GM18858 (cell line): Measurements from ENCODE around the gene EVX1.

ENCODE experiments used
- ATAC-seq: cut with Tn5 transposase; IDR thresholded peaks from one replicate; pipeline ENCODE4 v1.9.1; 2021; ENCODE audit not compliant: unreplicated experiment

The EVX1 gene

DNA sequence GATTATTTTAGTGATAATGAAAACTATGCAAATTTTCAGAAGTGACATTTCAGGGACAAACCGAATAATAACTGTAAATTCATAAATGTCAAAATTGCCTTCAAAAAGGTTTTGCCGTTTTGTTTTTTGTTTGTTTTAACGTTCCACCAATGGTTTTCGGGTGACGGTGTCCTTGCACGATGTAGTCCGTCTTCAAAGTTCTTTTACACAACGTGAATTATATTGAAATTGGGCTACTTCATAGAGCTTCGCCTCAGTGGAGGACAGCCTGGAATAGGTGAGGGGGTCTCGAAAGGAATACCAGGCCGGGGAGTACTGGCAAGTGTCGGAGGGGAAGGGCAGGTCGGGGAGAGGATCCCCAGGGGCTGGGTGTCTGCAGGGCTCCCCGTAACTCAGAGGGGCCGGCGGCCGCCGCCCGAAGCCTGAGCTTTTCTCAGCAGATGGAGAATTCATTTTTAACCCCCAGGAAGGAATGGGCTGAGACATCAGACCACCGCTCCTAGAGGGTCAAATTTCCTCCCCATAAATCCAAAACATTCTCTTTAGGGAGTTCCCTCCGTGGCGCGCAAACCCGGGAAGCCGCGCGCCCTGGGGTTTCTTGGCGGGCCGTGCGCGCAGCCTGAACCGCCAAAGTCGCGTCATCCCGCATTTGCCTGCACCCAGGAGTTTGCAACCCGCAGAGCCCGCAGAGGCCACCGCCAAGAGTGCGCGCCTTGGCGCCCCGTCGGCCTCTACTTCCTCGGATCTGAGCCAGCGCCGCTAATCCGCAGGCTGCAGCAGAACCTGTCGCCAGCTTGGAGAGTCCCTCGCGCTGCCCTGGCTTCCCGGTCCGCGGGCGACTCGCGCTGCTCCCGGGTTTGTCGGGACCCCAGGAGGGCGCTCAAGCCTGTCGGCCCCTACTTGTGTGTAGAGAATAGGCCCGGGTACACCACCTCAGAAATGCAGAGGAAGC, 17.3 kb upstream of the EVX1 start:
- no peak for ATAC-seq

DNA sequence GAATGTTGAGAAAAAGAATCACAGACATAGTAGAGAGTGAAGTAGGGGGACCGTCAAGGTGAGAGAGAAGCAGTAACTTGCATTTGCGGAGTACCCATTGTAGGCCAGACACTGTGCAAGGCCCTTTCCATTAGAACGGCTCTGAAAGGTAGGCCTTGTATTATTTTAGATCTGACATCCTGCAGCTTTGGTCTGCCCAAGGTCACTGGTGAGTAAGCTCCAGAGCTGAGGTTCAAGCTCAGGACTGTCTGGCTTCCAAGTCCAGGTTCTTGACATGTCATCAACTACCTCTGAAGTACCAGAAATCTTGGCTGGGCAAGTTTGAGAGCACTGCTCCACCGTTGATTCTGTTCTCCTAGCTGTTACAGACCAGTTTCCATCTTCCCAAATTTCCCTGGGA, 13.2 kb upstream of the EVX1 start:
- ATAC-seq: no peak

DNA sequence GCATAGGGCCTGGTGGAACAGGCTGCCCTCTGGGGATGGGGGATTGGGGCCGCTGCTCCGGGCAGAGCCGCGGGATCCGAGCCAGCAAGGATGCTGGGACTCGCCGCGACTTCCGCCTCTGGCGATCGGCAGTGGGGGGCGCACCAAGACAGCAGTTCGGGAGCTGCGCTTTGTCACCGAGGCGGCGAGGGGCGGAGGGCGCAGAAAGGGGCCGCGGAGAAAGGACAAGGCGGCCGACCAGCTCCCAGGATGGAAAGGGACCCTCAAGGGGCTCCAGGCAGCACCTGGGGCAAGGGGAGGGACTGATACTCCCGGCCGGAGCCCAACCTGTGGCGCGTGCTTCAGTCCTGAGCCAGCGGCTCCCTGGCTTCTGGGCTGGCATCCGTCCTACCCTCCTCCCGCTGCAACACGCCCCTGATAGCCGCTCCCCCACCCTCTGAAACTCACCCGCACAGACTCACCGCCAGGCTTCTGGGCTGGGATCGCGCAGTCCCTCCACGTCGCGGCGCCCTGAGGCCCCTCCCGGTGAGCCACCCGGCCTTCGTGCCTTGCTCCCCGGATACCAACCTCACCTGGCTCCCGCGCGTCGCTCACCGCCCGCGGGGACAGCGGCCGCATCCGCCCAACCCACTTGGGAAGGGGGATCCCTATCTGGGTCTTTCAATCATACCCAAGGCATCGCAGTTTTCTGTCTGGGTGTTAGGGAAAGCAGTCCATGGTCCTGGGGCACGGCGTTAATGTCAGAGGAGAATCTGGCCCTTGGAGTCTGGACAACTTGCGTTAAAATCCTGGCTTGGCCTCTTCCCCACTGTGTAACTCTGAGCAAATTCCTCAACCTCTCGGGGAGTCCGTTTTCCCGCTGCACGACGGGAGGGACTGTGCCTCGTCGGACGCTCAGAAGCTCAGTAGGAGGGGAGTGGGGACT, 7.0 kb upstream of the EVX1 start:
- ATAC-seq: no peak

DNA sequence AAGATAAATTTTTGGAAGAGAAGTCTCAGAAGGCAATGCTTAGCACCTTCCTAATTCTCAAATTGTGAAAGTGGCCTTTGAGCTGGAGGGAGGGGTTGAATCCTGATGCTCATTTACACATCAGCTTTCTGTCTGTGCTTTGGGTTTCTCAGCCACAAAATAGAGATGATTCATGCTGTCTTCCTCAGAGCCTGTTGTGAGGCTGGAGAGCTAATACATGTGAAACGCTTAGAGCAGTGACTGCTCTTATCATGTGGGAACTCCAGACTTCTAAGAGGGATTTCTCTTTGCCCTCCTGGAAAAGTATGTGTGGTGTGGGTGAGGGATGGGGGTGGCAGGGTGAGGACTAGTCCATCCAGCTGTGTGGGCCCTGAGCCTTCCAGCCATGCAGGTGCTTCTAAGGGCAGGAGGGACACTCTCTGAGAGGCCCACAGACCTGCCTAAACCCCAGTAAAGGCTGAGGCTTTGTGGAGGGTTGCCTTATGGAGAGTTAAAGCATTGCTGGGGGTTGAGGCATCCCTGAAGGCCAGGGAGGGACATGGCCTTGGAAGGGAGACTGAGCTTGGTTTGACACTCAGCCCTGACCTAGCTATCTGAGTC, 4.8 kb upstream of the EVX1 start:
- no peak for ATAC-seq

DNA sequence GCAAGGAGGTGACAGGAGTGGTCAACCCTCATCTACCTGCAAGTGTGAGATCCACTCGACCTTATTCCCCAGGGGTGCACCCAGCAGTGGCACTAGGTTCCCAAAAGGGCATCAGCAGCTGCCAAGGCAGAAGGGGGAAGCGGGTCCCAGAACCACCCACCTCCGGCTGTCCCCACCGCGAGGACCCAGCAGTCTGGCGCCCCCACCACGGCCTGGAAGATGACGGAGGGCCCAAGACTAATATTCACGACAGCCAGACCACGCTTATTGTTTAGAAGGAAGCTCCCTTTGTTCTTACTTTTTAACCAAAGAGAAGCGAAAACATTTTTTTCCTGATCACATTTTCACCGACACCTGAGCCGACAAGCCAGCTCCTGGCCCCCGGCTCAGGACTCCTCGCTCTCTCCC, 3.6 kb upstream of the EVX1 start:
- ATAC-seq: no peak

DNA sequence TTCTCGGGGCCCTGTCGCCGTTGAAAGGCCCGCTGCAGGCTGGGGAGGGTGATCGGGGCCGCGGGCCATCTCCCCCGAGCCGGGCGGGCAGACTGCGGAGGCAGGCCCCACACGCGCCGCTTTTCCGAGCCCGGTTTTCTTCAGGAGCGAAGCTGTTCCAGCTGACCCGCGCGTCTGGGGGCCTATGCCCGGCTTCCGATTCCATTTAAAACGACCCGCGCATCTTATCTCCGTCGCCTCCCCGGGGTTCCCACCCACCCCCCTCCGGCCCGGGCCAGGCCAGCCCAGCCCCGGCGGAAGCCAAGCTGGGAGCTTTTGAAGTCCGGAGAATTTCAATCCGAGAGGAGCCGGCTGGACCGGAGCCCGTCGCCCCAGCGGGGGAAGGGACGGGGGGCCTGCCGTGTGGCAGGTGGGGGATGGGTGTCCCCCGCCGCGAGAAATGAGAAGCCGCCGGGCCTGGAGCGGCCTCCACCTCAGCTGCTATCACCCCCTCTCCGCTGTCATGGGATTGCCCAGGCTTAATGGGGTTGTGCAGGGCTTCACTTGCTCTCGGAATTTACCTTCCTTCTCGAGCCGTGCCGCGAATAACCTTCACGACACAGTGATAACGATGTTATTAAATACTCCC, 3.1 kb upstream of the EVX1 start:
- no peak for ATAC-seq

DNA sequence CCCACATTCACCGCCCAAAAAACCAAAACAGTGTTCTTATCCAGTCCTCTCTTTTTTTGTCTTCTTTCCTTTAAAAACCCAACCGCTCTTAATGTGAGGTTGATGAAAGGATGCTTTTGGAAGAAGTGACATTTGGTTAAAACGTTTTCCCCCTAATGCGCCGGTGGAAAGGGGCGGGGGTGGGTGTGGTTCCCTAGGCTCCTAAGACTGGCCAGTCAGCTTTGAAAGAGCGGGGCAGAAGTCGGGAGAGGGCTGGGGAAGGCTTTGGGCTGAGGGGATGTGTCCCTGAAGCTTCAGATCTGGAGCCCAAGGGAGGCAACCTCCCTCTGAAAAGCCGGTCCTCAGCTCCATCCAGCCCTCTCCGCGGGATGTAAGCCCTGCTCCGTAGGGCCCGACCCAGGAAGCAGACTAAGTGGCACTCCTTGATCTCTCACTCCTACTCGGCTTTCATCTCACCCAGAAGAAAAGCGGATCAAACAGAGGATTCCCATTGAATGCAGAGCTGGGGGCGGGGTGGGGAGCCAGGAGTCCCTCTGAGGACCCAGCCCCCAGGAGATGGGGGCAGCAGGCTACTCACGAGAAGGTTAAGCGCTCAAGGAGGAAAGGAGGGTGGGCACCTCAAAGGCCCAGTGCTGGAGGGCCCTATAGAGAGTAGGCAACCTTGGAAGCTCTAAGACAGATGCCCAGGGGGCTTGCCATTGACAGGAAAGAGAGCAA, 2.4 kb upstream of the EVX1 start:
- no peak for ATAC-seq

DNA sequence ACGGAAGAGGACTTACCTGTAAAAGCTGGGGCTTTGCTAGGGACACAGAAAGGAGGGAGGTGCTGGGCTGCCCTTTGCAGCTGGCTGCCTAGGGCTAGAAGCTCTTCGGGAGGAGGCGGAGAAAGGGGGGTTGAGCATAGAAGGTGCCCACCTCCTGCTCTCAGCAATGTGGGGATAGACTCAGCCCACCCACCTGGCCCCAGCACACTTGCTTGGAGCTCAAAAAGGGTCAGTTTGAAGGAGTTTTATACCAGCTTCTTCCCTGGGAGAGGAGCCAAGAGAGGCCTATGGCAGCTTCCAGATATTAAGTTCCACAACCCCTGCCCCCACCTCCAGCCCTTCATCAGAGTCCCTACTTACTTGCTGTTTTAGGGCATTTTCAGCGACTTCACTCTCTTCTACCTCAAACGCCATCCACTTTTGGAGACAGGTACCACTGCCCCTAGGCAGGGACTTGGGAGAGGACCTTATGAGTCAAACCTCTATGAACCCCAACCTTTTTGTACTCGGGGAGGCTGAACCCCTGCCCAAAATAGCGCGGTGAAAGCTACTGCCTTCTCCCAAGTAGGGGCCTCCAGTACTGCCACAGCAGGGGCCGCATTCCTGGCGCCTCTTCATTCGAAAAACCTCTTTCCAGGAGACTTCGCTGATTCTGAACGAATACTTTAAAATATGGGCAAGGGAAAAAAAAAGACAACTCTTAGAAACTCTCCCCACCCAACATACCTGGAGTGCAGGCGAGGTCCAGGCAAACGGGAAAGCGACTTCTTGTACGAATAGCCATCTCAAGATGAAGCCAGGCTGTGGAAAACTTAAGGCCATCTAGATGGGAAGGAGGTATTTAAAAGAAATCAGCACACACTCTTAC, 1.2 kb upstream of the EVX1 start:
- ATAC-seq: no peak

DNA sequence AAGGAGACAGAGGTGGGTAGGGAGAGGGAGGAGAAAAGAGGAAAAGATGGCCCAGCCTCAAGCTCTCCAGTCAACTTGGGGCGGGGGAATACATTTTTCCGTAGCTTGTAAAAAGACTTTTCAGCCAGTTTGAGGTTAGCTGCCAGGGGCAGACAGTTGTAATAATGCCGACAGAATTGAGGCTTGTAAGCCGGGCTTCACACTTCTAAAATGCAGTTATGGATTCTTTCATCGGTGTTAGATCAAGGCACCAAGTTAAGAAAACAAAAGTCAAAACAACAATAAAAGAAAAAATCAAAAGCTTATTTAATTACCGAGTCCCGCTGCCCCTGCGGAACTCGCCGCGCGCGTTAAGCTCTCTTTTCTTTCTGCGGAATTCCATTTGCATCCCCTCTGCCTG, 448 bp upstream of the EVX1 start:
- ATAC-seq: no peak

DNA sequence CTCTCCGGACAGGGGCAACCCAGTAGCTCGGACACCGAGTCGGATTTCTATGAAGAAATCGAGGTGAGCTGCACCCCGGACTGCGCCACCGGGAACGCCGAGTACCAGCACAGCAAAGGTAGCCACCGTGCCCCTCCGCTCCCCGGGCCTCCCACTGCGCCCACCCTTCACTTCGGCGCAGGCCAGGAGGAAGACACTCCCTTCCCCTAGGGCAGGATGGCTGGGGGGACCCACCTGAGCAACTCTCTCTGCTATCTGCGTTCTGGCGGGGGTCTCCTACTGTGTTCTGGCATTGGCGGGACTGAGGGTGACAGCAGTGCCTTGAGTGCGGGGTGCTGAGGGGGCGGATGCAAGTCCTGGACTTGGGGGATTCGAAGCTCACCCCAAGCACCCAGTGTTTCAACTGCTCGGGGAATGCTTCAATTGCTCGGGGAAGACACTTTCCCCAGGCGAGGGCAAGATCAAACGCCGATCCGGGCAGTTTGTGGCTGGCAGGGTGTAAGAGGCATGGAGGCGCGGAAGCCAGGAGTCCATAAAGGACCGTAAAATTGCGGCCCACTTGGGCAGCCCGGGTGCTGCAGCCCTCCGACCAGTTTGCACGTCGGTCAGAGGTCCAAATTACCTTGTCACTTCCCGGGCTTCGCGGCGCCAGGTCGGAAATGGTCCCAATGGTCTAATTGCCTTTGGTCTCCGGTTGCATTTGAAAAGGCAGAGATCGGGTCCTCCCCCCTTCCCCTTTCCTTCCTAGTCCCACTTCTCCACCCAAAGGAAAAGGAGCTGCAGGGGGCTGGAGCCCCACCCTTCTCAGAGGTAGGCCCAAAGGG, 950 bp downstream of the EVX1 start:
- ATAC-seq: no peak

DNA sequence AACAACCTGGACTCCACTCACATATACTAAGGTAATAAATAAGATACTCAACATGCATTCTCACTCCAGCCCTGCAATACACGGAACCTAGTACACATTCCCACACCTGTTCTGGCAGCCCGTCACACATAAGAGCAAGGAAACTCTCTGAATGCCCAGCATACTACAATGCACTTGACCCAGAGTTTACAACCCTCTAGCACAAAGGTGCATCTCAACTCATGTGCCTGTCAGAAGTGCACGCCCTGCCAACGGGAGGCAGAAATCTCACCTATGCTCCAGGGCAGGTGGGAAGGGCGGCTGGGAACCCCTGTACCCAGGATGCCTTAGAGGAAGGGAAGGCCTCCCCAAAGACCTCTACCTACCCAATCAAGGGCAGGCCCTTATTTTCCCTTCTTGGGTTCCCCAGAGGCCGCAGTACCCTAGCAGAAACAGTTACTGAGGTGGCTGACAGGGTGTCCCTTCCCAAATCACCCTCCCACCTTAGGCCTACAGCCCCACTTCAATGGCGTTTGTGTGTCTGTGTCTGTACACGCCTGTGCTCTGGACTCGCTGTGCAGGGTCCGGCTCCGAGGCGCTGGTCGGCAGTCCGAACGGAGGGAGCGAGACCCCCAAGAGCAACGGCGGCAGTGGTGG, 2.0 kb downstream of the EVX1 start:
- no peak for ATAC-seq

DNA sequence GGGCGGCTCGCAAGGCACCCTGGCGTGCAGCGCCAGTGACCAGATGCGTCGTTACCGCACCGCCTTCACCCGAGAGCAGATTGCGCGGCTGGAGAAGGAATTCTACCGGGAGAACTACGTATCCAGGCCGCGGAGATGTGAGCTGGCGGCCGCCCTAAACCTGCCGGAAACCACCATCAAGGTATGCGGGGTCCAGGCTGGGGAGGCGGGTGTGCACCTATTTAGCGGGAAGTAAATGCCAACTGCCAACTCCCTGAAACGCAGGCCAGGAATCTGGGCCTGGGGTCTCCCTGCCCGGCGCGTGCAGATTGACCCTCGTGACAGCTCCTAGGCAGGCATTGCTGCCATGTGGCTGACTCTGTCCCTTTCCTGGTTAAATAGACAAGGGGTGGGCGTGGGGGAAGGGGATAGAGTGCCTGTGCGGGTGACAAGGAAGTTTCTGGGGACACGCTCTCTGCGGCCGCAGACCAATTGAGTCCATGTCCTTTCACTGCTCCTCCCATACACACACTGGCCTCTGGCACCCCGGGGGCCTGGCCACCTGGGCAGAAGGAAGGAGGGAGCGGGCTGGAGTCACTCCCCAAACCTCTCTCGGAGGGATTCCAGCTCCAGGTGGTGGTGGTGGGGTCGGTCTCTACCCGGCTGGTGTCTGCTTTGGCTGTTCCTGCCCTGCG, 2.7 kb downstream of the EVX1 start:
- ATAC-seq: no peak

DNA sequence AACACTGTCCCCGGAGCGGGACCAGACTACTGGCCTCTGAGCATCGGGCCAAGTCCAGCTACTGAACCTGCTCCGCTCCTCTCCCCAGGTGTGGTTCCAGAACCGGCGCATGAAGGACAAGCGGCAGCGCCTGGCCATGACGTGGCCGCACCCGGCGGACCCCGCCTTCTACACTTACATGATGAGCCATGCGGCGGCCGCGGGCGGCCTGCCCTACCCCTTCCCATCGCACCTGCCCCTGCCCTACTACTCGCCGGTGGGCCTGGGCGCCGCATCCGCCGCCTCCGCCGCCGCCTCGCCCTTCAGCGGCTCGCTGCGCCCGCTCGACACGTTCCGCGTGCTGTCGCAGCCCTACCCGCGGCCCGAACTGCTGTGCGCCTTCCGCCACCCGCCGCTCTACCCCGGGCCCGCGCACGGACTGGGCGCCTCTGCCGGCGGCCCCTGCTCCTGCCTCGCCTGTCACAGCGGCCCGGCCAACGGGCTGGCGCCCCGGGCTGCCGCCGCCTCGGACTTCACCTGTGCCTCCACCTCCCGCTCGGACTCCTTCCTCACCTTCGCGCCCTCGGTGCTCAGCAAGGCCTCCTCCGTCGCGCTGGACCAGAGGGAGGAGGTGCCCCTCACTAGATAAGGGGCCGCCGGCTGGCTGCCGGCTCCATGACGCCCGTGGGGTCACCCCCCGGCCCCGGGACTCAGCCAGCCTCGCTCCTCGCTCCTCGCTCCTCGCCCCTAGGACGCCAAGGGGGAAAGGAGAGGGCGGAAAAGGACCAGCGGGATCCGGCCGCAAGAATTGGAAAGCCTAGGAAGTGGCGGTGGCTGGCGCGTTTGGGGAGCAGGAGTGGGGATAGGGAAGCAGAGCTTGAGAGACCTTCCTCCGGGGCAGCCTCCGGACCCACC, 3.4 kb downstream of the EVX1 start:
- ATAC-seq: no peak

DNA sequence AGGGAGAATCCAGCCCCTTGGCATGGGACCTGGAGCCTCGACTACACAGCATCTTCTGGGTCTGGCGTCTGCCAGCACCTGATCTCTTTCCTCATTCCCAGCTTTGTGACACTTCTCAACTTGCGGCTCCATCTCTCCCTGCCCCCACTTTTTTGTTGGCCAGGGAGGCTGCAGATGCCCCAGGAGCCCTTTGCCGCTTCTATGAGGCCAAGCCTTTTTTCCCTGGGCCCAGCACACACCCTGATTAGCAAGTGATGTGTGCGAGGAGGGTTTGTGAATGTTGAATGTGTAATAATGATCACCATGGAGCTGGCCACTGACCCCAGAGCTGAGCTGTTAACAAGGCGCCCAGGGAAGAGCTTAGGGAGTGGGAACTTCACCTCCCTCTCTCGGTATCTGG, 4.4 kb downstream of the EVX1 start:
- no peak for ATAC-seq

DNA sequence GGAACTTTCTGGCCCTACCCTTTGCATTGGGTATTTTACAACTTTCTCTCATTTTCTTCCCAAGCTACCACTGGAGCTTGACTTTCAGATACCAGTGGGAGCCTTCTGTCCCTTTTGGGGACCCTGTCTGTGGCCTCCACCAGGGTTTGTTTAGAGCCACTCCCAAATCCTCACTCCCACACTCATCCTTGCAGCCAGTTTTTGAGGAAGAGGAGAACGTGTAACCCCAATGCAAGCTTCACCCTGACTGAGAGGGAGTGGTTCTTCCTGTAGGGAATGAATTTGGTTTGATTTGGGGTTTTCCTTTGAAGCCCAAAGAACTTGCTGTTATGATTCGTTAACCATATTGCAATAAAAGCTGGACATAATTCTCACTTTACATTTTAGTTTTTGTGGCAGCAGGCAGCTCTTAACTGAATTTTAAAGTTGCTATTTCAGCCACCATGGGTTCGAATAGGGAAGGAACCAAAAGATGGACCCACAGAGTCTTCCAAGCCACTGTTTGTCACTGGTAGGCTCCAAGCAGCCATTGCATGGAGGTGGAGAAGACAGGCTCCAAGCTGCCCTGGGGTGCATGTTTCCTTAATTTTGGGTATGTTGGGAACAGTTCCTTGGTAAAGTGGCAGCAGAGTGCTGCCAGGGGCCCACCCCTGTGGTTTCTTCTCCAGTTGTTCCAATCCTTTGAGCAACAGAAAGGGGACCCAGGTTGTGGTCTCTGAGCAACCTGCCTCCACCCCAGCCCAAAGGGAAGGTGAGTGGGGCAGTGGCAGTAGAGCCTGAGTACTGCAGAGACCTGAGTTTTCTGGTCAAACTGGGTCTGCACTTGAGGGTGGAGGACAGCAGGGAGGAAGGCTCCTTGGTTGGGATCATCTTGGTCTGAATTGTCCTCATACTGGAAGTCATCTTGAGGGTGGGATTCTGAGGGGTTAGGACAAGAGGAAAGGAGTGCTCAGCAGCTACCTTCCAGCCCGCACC, 5.1 kb downstream of the EVX1 start:
- no peak for ATAC-seq
